ENCODE data around the gene TAGLN3. TPM values are rescaled to one million over a fixed set of nuclear protein-coding genes. Genes with fewer than 3 reads are reported as not detected.

The TAGLN3 gene
- total and polyA plus RNA-seq, 2 donors (not counting 3 experiments of a cell fraction or from before 2014, with no cell fraction given): not detected

DNA sequence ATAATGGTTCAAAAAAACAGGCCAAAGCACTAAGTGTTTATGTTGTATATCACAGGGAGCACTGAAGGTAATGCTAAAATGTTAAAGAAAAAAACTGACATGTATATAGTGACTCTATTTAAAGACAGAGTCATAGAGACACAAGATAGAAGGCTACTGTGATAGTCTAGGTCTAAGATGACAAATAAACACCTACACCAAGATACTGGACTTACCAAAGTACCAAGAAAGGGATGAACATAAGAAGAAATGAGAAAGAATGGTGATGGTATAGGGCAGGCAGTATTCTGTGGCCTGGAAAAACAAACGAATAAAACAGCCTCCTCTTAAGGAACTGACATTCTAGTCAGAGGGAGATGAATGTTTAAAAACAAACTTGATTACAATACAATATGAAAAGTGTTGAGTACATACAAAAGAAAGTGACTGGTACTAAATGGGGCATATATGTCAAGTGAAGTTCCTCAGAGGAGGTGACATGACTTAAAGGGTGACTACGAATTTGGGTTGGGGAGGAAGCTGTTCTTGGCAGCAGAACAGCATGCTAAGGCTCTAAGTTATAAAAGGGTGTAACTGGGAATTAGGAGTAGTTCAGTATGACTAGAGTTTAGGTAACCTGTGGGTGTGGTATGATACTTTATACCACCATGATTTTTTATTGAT, 14.0 kb upstream of the TAGLN3 start:
- POLR2A ChIA-PET: no interaction called here
- Histone ChIP-seq H3K27me3 (ENCODE audit: control insufficient read depth in 2 of 2, insufficient read depth in 2 of 2, low read length in 2 of 2) (no peaks in the 10 kb centered on the region), H3K9me1 (replicated peaks; ENCODE audit: control insufficient read depth, extremely low read depth, insufficient read depth, low read length) (no peaks in the 10 kb centered on the region), H4K20me1 (replicated peaks; ENCODE audit: control insufficient read depth, extremely low read depth, insufficient read depth, low read length) (no peaks in the 10 kb centered on the region), H3K4me3 (replicated peaks in 1 of 3; ENCODE audit: insufficient read depth in 1 of 3, low read depth in 1 of 3, low read length in 3 of 3) (no peak overlapping the region), H3K79me2 (ENCODE audit: control insufficient read depth, insufficient read depth, low read length) (peaks cover 35% of the 10 kb centered on the region), H3K36me3 (ENCODE audit: control insufficient read depth in 2 of 2, extremely low read depth in 1 of 2, insufficient read depth in 2 of 2, low read length in 2 of 2) (peaks cover 0 to 13% of the 10 kb centered on the region in 2 experiments), H3K9me3 (replicated peaks; ENCODE audit: control insufficient read depth, insufficient read depth, low read length) (no peaks in the 10 kb centered on the region), H2AFZ (ENCODE audit: low read depth, low read length) (no peak overlapping the region), H3K4me1 (ENCODE audit: control insufficient read depth, extremely low read depth, insufficient read depth, low read length) (peaks cover 17% of the 10 kb centered on the region), H3K4me2 (ENCODE audit: insufficient read depth, low read length) (no peak overlapping the region), H3K9ac (replicated peaks; ENCODE audit: extremely low read depth, insufficient read depth, low read length) (no peak overlapping the region), H3K27ac (ENCODE audit: insufficient read depth, low read depth, low read length) (no peak overlapping the region)
- FAIRE-seq (no peak), DNase-seq (ENCODE audit: low read depth, low spot score) (no peak)
- no TSS peak for BruUV-seq (replicated peaks)
- no peak for TF ChIP-seq JUN (IDR thresholded peaks at IDR 0.05; ENCODE audit: borderline replicate concordance, insufficient read depth, insufficient read length, low read depth)
- intact Hi-C loops (cut with micrococcal nuclease): no loop called here
- CTCF ChIA-PET: interaction anchor here (1.1 kb wide), 1 partner anchor 268 kb away, joined by 3 read pairs; no protein-coding TSS in a partner anchor
- dilution Hi-C loops (cut with MboI; ENCODE audit: extremely low pct_ligation_motif_present, low sequenced_read_pairs): no loop called here

DNA sequence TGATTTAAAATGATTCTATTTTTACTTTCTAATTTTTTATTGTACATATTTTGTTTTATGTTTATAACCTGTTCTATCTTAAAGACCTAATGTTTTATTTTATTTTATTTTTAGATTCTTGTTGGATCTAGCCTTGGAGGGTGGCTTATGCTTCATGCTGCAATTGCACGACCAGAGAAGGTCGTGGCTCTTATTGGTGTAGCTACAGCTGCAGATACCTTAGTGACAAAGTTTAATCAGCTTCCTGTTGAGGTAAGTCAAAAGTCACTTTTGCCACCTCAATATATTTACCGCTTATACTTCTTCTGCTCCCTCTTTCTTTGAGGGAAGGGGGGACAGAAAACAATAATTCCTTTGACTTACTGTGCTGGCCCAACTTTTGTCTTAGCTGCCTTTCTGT, 11.9 kb upstream of the TAGLN3 start:
- no peaks in the 10 kb centered on the region for H3K4me1 ChIP-seq (ENCODE audit: control insufficient read depth, extremely low read depth, insufficient read depth, low read length)
- H2AFZ ChIP-seq (ENCODE audit: low read depth, low read length): no peak overlapping the region
- H4K20me1 ChIP-seq (replicated peaks; ENCODE audit: control insufficient read depth, extremely low read depth, insufficient read depth, low read length): no peaks in the 10 kb centered on the region
- H3K27me3 ChIP-seq (ENCODE audit: control insufficient read depth in 2 of 2, insufficient read depth in 2 of 2, low read length in 2 of 2): no peaks in the 10 kb centered on the region
- intact Hi-C loops (cut with micrococcal nuclease): no loop called here
- H3K4me2 ChIP-seq (ENCODE audit: insufficient read depth, low read length): no peak overlapping the region
- TF ChIP-seq JUN (IDR thresholded peaks at IDR 0.05; ENCODE audit: borderline replicate concordance, insufficient read depth, insufficient read length, low read depth): no peak
- no peak for TF ChIP-seq MYC (IDR thresholded peaks at IDR 0.05; ENCODE audit: low read depth, low read length)
- no peak for TF ChIP-seq FOS (IDR thresholded peaks at IDR 0.05; ENCODE audit: borderline replicate concordance, insufficient read depth, low read length)
- TF ChIP-seq, protein P1, sequence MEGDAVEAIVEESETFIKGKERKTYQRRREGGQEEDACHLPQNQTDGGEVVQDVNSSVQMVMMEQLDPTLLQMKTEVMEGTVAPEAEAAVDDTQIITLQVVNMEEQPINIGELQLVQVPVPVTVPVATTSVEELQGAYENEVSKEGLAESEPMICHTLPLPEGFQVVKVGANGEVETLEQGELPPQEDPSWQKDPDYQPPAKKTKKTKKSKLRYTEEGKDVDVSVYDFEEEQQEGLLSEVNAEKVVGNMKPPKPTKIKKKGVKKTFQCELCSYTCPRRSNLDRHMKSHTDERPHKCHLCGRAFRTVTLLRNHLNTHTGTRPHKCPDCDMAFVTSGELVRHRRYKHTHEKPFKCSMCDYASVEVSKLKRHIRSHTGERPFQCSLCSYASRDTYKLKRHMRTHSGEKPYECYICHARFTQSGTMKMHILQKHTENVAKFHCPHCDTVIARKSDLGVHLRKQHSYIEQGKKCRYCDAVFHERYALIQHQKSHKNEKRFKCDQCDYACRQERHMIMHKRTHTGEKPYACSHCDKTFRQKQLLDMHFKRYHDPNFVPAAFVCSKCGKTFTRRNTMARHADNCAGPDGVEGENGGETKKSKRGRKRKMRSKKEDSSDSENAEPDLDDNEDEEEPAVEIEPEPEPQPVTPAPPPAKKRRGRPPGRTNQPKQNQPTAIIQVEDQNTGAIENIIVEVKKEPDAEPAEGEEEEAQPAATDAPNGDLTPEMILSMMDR (IDR thresholded peaks at IDR 0.05; ENCODE audit: extremely low read depth in 1 of 2, insufficient read depth in 1 of 2, low read depth in 1 of 2, low read length in 2 of 2): no peak
- no peak for TF ChIP-seq POLR2AphosphoS5 (IDR thresholded peaks at IDR 0.05; ENCODE audit: insufficient read depth, low read depth, low read length)
- no peak for TF ChIP-seq EZH2 (IDR thresholded peaks at IDR 0.05; ENCODE audit: borderline replicate concordance, low read depth, low read length, severe bottlenecking)
- TF ChIP-seq, protein P2, sequence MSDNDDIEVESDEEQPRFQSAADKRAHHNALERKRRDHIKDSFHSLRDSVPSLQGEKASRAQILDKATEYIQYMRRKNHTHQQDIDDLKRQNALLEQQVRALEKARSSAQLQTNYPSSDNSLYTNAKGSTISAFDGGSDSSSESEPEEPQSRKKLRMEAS (IDR thresholded peaks at IDR 0.05; ENCODE audit: insufficient read depth, insufficient read length): no peak
- TF ChIP-seq GATA2 (IDR thresholded peaks at IDR 0.05; ENCODE audit: insufficient read depth, insufficient read length, low read depth, low read length): no peak
- no peak for TF ChIP-seq POLR2A (IDR thresholded peaks at IDR 0.05; ENCODE audit: low read depth, low read length)
- CTCF ChIA-PET: interaction anchor here (0.8 to 14.6 kb wide), 5 partner anchors 8 to 92 kb away, joined by 3 to 291 read pairs (median 3); no protein-coding TSS in a partner anchor
- FAIRE-seq (no peak), DNase-seq (ENCODE audit: low read depth, low spot score) (no peak)
- dilution Hi-C loops (cut with MboI; ENCODE audit: extremely low pct_ligation_motif_present, low sequenced_read_pairs): no loop called here
- no peak overlapping the region for H3K9ac ChIP-seq (replicated peaks; ENCODE audit: extremely low read depth, insufficient read depth, low read length)
- H3K27ac ChIP-seq (ENCODE audit: insufficient read depth, low read depth, low read length): no peak overlapping the region
- H3K79me2 ChIP-seq (ENCODE audit: control insufficient read depth, insufficient read depth, low read length): peaks cover 15% of the 10 kb centered on the region
- POLR2A ChIA-PET: no interaction called here
- H3K4me3 ChIP-seq (replicated peaks in 1 of 3; ENCODE audit: insufficient read depth in 1 of 3, low read depth in 1 of 3, low read length in 3 of 3): no peak overlapping the region
- H3K9me1 ChIP-seq (replicated peaks; ENCODE audit: control insufficient read depth, extremely low read depth, insufficient read depth, low read length): no peaks in the 10 kb centered on the region
- BruUV-seq (replicated peaks): no TSS peak
- peaks cover 3 to 19% of the 10 kb centered on the region in 2 experiments for H3K36me3 ChIP-seq (ENCODE audit: control insufficient read depth in 2 of 2, extremely low read depth in 1 of 2, insufficient read depth in 2 of 2, low read length in 2 of 2)
- no peaks in the 10 kb centered on the region for H3K9me3 ChIP-seq (replicated peaks; ENCODE audit: control insufficient read depth, insufficient read depth, low read length)

All from endothelial cell of umbilical vein (primary cell).